CD4-positive, alpha-beta T cell treated with Interleukin-15 for 1 hour (primary cell): ENCODE data around the gene ATRN.
"Not testable (repeated sequence)": the region's sequence is repeated elsewhere in the genome, so short reads cannot be mapped to it uniquely, and the experiment has no call there.

Experiments
- DNase-seq: peaks from one replicate; pipeline ENCODE4 v3.0.0-alpha.2; 2020

ATRN gene

DNA sequence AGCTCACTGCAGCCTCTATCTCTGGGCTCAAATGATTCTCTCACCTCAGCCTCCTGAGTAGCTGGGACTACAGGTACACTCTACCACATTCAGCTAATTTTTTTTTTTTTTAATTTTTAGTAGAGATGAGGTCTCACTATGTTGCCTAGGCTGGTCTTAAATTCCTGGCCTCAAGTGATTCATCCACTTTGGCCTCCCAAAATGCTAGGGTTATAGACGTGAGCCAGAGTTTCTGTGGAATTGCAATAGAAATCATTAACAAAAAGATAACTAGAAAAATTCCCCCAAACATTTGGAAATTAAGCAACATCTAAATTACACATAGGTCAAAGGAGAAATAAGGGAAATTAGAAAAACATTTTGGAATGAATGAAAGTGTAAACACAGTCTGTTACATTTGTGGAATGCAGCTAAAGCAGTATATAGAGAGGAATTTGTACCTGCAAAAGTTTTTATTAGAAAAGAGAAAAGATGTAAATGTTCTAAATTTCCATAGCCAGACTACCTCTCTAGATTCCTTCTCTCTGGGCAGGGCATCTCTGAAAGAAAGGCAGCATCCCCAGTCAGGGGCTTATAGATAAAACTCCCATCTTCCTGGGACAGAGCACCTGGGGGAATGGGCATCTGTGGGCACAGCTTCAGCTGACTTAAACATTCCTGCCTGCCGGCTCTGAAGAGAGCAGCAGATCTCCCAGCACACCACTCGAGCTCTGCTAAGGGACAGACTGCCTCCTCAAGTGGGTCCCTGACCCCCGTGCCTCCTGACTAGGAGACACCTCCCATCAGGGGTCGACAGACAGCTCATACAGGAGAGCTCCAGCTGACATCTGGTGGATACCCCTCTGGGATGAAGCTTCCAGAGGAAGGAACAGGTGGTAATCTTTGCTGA, 51.3 kb downstream of the ATRN start:
- DNase-seq = no peak

DNA sequence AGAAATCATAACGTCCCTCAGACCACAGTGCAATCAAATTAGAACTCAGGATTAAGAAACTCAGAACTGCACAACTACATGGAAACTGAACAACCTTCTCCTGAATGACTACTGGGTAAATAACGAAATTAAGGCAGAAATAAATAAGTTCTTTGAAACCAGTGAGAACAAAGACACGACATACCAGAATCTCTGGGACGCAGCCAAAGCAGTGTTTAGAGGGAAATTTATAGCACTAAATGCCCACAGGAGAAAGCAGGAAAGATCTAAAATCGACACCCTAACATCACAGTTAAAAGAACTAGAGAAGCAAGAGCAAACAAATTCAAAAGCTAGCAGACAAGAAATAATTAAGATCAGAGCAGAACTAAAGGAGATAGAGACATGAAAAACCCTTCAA, 53.9 kb downstream of the ATRN start:
- not testable (repeated sequence) for DNase-seq

GRCh38 chr20:3532089-3532615, 61.3 kb downstream of the ATRN start:
- DNase-seq = no peak

DNA sequence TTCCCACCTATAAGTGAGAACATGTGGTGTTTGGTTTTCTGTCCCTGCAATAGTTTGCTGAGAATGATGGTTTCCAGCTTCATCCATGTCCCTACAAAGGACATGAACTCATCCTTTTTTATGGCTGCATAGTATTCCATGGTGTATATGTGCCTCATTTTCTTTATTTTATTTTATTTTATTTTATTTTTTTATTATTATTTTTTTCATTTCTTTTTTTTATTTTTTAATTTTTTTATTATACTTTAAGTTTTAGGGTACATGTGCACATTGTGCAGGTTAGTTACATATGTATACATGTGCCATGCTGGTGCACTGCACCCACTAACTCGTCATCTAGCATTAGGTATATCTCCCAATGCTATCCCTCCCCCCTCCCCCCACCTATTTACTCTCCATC, 66.9 kb downstream of the ATRN start:
- DNase-seq = not testable (repeated sequence)

DNA sequence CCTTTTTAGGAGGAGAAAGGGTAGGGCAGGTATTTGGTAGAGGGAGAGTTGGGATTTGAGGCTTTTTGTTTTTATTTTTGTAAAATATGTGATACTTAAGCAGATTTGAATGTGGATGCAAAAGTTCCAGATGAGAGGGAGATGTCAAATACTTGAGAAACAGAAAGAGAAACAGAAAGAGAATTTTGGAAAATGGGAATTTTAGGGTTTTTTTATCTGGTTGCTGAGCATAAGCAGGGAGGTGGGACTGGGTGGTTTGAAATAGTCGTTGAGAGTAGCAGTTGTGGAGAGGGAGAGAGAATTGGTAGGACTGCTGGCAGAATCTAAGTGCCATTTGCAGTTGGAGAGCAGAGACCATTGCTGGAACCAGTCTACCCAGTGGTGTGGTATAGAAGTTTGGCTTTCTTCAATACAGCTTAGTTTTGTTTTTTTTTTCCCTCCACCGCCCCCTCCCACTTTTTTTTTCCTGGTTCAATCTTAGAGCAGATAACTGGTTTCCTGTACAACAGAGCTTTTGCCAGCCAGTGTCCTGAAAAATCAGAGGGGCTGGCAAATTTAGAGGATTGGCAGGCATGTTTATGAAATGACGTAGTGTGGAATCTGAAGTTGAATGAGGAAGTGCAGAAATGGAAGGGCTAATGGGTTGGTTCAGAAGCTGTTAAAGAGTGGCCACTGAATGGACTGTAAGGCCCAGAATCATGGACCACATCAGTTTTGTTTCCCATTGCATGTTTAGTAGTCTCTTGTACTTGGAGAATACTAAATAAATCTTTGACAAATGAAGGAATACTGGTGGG, 68.7 kb downstream of the ATRN start:
- no peak for DNase-seq

- DNase-seq = no peak
These were observed 71.3 kb downstream of the ATRN start for GRCh38 chr20:3541887-3542721.

GRCh38 chr20:3543901-3544507, 73.2 kb downstream of the ATRN start:
- DNase-seq = no peak

GRCh38 chr20:3545401-3545925, 74.6 kb downstream of the ATRN start:
- no peak for DNase-seq

GRCh38 chr20:3547906-3548305, 77.1 kb downstream of the ATRN start:
- DNase-seq = no peak

- no peak for DNase-seq
These were observed 80.0 kb downstream of the ATRN start for GRCh38 chr20:3550837-3551236.

DNA sequence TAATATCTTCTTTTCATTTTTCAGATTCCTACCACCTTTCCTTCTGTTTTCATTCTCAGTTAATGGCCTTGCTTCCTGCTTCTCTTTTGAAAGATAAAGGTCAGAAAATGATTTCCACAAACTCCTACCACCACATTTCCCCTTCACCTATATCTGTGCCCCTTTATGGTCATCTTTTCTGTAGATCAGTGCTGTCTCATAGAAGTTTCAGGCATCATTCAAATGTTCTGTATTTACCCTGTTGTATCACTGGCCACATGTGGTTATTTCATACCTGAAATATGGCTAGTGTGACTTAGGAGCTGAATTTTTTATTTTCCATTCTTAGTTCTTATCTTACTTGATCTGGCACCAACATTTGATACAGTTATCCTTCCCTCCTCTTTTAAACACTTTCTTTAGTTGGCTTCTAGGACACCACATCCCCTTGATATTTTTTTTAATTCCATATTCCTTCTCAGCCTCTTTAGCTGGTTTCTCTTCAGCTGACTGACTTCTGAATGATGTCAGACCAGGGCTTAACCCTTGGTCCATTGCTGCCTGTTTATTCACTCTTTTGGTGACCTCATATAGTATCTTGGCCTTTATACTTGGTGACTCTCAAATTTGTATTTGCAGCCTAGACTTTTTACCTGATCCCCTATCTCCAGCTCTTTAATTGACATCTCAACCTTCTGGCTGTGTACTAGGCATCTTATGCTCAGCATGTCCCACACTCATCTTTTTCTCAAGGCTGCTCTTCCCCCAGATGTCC, 81.0 kb downstream of the ATRN start:
- no peak for DNase-seq

- DNase-seq = no peak
These were observed 82.8 kb downstream of the ATRN start for GRCh38 chr20:3553663-3554062.

DNA sequence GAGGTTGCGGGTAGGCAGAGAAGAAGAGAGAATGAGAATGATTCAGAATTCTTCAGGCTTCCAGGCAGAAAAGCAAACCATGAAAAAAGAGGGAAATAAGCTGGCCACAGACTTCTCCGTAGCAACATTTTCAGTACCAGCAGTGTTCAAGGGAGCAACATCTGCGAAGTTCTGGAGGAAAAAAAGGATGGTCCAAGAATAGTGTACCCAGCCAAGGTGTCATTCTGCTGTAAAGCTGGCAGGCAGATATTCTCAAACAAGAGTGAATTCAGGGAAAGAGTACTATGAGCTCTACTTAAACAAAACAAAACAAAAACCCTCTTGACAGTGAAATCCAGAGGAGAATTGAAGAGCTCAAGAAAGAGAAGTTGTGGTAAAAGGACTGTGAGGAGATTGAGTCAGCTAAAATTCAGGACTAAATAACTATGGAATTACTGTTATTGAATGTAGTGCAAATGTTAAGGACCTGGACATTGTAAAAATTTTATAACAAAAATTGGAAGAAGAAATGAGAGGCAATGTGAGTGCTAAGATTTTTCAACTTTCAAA, 86.5 kb downstream of the ATRN start:
- no peak for DNase-seq

DNA sequence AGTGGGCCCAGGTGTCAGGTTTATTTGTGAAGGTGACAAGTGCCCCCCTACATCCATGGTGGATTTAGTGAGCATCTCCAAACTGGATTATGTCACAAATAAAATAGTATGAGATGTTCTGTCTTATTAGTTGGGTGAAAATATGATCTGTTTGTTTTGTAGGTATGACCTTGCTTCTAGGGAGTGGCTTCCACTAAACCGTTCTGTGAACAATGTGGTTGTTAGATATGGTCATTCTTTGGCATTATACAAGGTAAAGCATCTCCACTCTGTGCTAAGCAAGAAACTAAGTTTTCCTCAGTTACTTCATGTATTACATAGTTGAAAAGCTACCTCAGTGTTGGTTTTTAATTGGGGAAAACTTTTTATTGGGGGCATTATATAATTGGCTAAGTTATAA, 88.4 kb downstream of the ATRN start:
- no peak for DNase-seq

DNA sequence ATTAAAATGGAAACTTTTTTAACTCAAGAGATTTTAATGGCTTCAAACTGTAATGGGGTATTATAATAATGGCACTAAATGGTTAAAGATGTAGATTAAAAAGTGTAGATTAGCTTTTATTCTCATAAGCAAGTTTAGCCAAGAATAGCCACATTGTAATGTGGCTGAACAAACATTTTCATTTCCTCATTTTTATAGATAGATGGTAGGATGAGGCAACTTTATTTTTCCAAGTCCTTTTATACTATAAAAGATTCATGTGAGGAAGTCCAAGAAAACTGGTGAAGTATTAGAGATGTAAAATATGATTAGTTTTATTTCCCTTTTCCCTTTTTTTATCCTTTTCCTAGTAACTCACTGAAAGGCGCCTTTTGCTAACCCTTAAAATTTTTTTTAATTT, 88.8 kb downstream of the ATRN start:
- no peak for DNase-seq

- DNase-seq = no peak
These were observed 89.3 kb downstream of the ATRN start for GRCh38 chr20:3560162-3560561.

GRCh38 chr20:3560578-3560977, 89.8 kb downstream of the ATRN start:
- DNase-seq = no peak

DNA sequence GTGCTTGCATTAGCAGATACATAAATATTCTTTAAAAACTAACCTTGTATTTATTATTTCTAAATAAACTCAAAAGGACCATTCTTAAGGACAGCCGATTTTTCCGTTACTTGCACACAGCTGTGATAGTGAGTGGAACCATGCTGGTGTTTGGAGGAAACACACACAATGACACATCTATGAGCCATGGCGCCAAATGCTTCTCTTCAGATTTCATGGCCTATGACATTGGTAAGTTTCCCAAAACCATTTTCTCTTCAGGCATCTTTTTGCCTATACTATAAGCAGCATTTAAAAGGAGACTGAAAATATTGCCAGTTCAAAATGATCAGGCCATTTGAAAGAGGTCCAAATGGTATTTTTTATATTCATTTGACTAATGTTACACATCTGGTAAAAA, 92.3 kb downstream of the ATRN start:
- DNase-seq = no peak

DNA sequence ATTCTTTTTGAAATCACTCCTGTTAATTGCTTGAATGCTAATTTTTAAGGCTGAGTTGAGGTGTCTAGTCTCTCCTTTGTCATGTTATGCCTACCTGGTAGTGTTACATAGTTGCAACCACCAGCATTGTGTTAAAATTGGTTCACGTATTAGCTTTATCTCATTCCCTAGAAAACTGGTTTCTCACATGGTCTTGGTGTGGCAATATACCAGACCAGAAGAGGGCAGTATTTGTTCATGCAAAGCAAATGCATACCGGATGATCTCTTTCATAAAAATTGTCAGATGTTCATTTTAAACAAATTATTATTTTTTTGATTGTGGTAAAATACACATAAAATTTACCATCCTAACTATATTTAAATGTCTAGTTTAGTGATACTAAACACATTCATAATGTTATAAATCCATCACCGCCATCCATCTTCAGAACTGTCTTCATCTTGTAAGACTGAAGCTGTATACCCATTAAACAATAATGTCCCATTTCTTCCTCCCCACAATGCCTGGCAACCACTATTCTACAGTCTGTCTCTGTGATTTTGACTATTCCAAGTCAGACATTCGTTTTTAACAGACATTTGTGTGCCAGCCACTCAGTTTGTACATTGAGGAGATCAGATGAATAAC, 92.8 kb downstream of the ATRN start:
- DNase-seq = no peak

DNA sequence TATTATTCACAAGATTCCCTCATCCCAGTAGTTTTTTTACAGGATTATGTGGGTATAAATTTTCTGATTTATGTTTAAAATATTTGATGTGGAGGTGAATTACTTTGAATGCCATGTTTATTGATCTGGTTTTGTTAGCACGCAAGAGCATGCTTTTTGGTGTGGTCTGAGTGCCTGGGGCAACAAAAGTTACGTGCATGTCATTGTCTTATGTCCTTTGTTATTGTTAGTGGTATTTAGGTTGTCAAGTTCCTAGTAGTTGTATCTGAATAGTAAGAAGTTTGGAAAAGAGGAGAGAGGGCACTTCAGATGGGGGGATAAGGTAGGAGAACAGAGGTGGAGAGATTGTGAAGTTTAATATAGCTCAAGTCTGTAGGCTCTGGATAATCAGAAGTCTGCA, 95.0 kb downstream of the ATRN start:
- no peak for DNase-seq

- no peak for DNase-seq
These were observed 101.3 kb downstream of the ATRN start for GRCh38 chr20:3572151-3572550.
